GM18507 (cell line): Measurements from ENCODE around the gene SSTR3.

Source experiments
- DNase-seq: peaks from one replicate; pipeline ENCODE4 v3.0.0; 2011; ENCODE audit warnings: low read depth; ENCODE audit not compliant: insufficient read length; ENCODE audit errors: extremely low spot score
- FAIRE-seq: peaks from 2 replicates; lab custom pipeline; 2011; peaks lifted over from hg19 to GRCh38; lab: Jason Lieb, UNC

SSTR3 gene

GRCh38 chr22:37185646-37186227, 26.5 kb downstream of the SSTR3 start:
- no peak for DNase-seq
- FAIRE-seq = no peak

DNA sequence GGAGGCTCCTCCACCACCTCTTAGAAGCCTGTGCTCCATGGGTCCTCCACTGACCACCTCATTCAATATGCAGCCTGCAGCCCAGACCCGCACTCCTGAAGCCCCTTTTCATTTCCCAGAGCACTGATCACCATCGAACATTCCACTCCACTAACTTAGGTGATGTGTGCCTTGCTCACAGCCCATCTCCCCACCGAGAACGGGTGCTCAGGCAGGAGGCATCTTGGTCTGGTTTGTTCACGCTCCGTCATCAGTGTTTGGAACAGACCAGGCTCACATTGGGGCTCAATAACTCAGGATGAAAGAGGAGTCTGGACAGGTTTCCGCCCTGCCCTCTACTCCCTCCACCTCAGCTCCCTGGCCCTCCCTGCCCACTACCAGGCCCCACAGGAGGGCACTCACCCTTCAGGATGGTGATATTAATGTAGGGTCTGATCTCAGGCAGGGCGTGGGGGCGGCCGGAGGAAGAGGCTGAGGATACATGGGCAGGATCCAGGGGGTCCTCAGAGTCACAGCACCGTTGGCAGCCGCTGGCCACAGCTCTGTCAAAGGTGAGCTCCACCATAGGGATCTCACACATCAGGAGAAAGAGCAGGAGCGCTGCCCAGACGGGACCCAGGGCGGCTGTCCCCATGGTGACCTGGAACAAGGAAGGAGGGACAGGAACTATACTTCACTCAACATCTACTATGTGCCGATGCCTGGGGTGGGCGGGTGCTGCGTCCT, 27.3 kb downstream of the SSTR3 start:
- DNase-seq (no peak), FAIRE-seq (no peak)

GRCh38 chr22:37184380-37184755, 27.9 kb downstream of the SSTR3 start:
- no peak for DNase-seq
- no peak for FAIRE-seq

DNA sequence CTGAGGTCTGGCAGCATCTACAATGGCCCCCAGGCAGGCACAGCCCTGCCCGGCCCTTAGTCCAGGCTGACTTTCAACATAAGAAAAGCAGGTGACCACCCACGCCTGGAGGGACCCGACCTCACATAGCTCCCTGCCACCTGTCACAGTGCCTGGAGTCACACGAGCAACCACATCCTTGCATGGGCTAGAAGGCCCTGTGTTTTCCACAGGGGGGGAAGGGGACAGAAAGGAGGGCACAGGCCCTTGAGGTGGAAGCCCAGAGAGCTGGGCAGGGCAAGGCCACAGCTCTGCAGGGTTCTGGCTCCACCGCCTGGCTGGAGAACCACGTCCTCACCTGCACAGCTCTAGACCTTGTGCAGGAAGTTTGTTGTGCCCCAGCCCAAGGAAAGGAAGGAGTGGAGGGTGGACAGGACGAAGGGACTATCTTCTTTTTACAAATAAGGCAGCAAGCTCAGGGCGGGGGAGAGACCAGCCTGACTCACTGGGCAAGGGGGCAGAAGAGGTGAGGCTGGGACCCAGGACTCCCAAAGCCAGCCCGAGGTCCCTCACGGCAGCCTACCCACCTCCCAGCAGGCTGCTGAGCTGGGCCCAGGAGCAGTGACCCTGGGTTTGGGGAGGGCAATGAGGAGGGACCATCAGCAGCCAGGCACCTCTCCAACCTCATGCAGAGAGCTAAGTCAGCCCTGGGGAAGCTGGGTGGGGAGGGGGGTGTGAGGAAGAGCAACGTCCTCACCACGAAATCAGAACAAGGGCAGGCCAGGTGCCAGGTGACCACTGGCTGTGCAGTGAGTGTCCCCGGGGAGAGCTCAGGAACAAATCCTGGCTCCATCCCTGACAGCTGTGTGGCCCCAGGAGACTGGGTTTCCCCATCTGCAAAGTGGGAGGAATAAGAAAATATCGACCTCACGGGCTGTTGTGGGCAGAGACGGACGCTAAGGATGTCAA, 28.6 kb downstream of the SSTR3 start:
- FAIRE-seq = no peak

GRCh38 chr22:37182949-37183245, 29.4 kb downstream of the SSTR3 start:
- no peak for DNase-seq
- no peak for FAIRE-seq

More for the DNA sequence above, 28.6 kb downstream of the SSTR3 start:
- DNase-seq = no peak

- no peak for DNase-seq
- FAIRE-seq = no peak
Measured at GRCh38 chr22:37182101-37182948, 30.0 kb downstream of the SSTR3 start.

DNA sequence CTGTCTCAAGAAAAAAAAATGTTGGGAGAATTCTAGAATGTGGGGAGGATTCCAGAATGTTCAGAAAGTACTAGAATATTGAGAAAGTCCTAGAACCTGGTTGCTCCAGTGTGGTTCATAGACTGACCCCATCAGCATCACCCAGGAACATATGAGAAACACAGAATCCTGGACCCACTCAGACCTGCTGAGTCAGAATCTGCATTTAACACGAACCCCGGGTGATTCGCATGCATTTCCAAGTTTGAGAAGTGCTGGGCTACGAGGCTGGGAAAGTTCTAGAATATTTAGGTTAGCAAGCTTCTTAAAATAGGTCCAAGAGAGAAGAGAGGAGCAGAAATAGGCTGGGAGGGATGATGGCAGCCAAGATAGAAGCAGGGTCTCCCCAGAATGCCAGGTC, 30.6 kb downstream of the SSTR3 start:
- no peak for FAIRE-seq
- DNase-seq = no peak

- FAIRE-seq = no peak
- no peak for DNase-seq
Measured at GRCh38 chr22:37180531-37181231, 31.6 kb downstream of the SSTR3 start.

DNA sequence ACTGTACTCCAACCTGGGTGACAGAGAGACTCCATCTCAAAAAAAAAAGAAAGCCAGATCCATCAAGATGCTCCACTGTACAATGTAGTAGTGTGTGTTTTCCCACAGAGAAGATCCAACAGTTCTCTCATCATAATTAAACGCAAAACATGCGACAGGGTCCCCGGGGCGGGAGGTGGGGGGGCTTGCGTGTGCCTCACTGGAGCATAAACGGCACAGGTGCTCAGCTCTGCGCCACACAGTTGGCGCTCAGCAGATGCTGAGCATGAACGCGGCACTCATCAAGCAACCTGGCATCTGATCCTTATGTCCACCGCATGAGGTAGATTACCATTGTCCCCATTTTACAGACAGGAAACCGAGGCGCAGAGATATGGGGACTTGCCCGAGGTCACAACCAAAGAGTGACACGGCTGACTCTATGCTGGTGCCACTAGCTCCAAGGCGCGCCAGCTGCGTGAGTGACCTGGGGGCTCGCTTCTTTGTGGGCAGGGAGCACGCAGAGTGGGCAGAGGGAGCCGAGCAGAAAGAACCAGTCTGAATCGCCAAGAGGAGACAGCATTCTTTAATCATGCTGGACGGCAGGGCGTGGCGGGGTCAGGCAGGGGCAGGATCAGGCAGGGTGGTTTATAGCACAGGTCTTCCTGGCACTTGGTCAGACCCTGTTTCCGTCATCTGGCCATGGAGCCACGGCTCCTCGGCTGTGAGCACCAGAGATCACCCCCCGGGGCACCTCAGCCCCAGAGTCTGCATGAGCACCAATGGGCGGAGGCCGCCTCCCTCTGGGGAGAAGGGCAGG, 32.5 kb downstream of the SSTR3 start:
- FAIRE-seq (no peak), DNase-seq (no peak)

DNA sequence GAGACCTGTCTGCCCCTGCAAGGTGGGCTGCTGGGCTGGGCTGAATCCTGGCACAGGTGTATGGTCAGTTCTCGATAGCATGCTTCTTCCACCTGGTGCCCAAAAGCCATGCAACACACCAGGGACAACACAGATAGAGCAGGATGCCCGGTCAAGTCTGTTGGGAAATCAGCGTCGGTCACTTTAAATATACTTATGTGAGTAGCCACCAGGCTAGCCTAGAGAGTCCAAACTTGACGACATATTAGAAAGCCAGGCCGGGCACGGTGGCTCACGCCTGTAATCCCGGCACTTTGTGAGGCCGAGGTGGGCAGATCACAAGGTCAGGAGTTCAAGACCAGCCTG, 33.2 kb downstream of the SSTR3 start:
- DNase-seq (no peak), FAIRE-seq (no peak)

GRCh38 chr22:37178350-37179125, 33.7 kb downstream of the SSTR3 start:
- no peak for FAIRE-seq
- DNase-seq = no peak

DNA sequence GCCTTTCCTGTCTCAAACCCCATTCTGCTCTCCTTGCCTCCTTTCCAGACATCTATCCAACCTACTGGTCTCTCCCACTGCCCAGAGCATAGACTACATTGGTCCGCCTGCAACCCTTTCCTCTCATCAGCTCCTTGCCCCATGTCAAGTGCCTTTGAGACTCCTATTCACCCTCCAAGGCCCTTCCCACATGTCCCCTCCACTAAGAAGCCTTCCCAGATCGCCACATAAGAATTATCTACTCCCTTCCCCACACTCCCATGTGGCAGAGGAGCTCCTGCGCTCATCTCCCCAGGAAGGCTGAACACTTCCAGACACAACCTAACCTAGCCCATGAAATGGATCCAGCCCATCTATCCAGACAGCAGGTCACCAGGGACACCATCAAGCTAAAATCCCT, 34.5 kb downstream of the SSTR3 start:
- FAIRE-seq = no peak

DNA sequence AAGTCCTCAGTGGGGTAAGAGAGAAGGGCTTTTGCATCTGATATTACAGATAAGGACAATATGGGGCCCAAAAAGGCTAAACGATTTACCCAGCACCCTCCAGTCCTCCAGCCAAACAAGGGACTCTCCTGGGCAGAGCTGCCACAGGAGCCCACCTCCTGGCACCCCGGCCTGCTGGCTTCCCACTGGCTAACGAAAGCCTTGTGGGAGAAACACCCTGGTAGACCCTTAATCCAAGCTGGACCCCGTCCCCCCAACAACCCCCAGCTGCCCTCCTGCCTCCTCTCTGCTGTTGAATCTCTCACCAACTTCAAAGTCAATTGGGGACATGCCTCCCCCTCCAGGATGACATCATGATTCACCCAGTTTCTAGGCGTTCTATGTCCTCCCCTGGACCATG, 35.1 kb downstream of the SSTR3 start:
- FAIRE-seq (no peak), DNase-seq (no peak)

More for the DNA sequence above, 34.5 kb downstream of the SSTR3 start:
- DNase-seq = no peak

DNA sequence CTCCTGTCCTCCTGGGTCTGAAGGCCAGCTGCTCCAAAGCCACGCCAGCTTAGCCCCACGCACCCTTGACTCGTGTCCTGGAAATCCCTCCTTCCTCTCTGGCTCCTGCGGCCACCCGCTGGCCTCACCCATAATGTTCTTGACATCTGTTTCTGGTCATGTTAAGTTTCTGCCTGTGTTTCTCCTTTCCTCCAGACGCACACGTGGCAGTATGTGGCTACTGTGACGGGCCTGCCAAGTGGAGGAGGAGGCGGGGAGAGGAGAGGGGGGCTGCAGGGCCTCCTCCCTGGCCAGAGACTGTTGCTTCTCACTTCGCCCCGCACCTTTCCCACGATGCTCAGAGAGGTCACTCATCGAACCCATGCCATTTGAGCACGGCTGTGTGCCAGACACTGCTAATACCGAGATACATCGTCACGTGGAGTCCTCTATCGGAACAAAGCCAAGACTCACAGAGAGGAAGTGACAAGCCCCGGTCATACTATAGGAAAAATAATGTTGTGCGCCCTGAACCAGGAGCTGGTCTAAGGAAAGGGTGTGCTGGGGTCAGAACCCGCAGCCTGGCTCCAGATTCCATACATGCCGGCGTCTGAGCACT, 35.7 kb downstream of the SSTR3 start:
- no peak for DNase-seq
- FAIRE-seq = no peak

- DNase-seq (no peak), FAIRE-seq (no peak)
Measured at GRCh38 chr22:37175414-37176281, 36.6 kb downstream of the SSTR3 start.

- no peak for FAIRE-seq
- no peak for DNase-seq
Measured at GRCh38 chr22:37174964-37175363, 37.3 kb downstream of the SSTR3 start.

DNA sequence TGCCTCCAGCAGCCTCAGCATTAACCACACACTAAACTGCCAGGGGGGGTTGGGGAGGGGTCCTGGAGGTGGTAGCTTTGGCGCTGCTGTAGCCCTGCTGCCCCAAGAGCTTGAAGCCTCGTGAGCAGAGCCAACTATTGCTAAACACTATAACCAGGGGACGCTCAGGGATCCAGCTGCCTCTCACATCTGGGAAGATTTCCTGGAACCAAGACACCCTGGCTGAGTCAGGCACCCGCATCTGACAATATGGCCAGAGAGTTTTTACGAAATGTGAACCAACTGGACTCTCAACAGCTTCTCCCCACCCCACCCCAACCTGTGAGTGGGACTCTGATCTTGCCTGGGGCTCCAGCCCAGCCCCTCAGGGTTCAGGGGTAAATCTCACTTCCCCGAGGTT, 38.6 kb downstream of the SSTR3 start:
- FAIRE-seq (no peak), DNase-seq (no peak)
